ENCODE measurements around the gene HRH4. TPM values are rescaled to one million over a fixed set of nuclear protein-coding genes. Genes with fewer than 3 reads are reported as not detected.

HRH4 gene
- total RNA-seq, 1 experiment from 2014 or later = 0.15 TPM

DNA sequence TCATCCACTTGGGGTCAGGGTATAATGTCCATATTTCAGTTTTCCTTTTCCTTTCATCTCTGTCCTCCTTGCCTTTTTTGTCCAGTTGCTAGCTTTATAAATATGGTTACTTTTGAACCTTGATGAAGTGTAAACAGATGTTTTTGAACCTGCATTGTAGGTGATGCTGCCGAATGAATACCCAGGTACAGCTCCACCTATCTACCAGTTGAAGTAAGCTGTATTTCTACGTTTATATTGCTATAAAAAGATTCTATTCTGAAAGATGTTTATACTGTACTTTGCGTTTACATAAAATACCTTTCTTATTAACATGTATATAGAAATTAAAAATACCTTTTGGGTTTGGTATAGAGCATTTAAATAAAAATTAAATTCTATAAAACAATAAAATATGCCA is 31.7 kb upstream of the HRH4 start:
- Histone ChIP-seq H3K9me3 (ENCODE audit: low read depth, low read length, poor library complexity, severe bottlenecking) (no peaks in the 10 kb centered on the region), H3K4me1 (ENCODE audit: insufficient read depth, low read length, poor library complexity, severe bottlenecking) (peaks cover 9% of the 10 kb centered on the region), H3K36me3 (ENCODE audit: insufficient read depth, low read length, poor library complexity, severe bottlenecking) (peaks cover 4% of the 10 kb centered on the region), H3K4me3 (ENCODE audit: low read depth, low read length, poor library complexity, severe bottlenecking) (no peak overlapping the region), H3K27me3 (replicated peaks; ENCODE audit: insufficient read depth, low read depth, low read length, poor library complexity) (peaks cover 8% of the 10 kb centered on the region), H3K27ac (ENCODE audit: low read depth, low read length, poor library complexity, severe bottlenecking) (no peak overlapping the region)
- BruUV-seq (replicated peaks) = no TSS peak
- DNase-seq (ENCODE audit: low spot score) = no peak
- intact Hi-C loops (cut with micrococcal nuclease; ENCODE audit: unreplicated experiment) = no loop called here
- TF ChIP-seq, protein P1, sequence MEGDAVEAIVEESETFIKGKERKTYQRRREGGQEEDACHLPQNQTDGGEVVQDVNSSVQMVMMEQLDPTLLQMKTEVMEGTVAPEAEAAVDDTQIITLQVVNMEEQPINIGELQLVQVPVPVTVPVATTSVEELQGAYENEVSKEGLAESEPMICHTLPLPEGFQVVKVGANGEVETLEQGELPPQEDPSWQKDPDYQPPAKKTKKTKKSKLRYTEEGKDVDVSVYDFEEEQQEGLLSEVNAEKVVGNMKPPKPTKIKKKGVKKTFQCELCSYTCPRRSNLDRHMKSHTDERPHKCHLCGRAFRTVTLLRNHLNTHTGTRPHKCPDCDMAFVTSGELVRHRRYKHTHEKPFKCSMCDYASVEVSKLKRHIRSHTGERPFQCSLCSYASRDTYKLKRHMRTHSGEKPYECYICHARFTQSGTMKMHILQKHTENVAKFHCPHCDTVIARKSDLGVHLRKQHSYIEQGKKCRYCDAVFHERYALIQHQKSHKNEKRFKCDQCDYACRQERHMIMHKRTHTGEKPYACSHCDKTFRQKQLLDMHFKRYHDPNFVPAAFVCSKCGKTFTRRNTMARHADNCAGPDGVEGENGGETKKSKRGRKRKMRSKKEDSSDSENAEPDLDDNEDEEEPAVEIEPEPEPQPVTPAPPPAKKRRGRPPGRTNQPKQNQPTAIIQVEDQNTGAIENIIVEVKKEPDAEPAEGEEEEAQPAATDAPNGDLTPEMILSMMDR (conservative IDR thresholded peaks at IDR 0.05; ENCODE audit: low read depth, low read length) = no peak
- no peak for TF ChIP-seq EZH2 (IDR thresholded peaks at IDR 0.05; ENCODE audit: borderline replicate concordance, low read depth, low read length, poor library complexity, severe bottlenecking)
- ChIA-PET CTCF (no interaction called here), POLR2A (ENCODE audit: low non-redundant PET) (no interaction called here)

DNA sequence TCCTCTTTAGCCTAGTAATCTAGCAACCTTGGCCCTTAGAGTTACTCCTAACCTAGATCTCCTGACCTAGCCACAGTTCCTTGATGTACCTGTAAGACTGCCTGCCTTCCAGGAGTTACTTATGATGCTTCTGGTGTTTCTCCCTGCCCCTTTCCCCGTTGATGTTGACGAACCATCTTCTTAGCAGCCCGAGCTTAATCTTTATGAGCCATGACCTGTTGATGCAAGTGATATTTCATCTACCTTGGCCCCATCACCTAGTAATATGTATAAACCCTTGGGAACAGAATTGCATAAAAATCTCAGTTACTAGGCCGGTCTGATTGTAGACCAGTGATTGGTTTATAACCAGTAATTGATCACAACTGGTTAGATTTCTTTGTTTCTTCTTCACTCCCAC is 31.2 kb upstream of the HRH4 start:
- ChIA-PET CTCF (no interaction called here), POLR2A (ENCODE audit: low non-redundant PET) (no interaction called here)

DNA sequence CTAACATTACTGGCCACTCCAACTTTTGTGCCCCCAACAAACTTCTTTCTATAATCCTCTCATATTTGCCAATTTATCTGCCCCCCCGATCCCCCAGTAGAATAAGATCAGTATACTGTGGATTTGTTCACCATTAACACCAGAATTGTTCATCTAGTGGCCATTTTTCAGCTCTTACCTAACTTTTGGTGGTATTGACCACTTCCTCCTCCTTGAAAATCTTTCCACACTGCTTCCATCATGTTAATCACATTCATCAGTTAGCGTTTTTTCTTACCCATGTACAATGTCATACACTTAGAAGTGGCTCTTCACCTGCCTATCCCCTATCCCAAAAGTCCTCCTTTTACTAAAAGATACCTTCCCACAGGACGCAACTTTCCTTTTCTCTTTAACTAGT is 27.8 kb upstream of the HRH4 start:
- Histone ChIP-seq H3K36me3 (ENCODE audit: insufficient read depth, low read length, poor library complexity, severe bottlenecking) (peaks cover 8% of the 10 kb centered on the region), H3K27ac (ENCODE audit: low read depth, low read length, poor library complexity, severe bottlenecking) (no peak overlapping the region), H3K27me3 (replicated peaks; ENCODE audit: insufficient read depth, low read depth, low read length, poor library complexity) (no peaks in the 10 kb centered on the region), H3K4me1 (ENCODE audit: insufficient read depth, low read length, poor library complexity, severe bottlenecking) (peaks cover 3% of the 10 kb centered on the region), H3K4me3 (ENCODE audit: low read depth, low read length, poor library complexity, severe bottlenecking) (no peak overlapping the region), H3K9me3 (ENCODE audit: low read depth, low read length, poor library complexity, severe bottlenecking) (no peaks in the 10 kb centered on the region)
- no TSS peak for BruUV-seq (replicated peaks)
- POLR2A ChIA-PET (ENCODE audit: low non-redundant PET) = interaction anchor here (0.6 kb wide), 1 partner anchor 86 kb away, joined by 3 read pairs; no protein-coding TSS in a partner anchor
- CTCF ChIA-PET = no interaction called here
- TF ChIP-seq, protein P1 (conservative IDR thresholded peaks at IDR 0.05; ENCODE audit: low read depth, low read length) = no peak
- TF ChIP-seq EZH2 (IDR thresholded peaks at IDR 0.05; ENCODE audit: borderline replicate concordance, low read depth, low read length, poor library complexity, severe bottlenecking) = no peak
- no peak for DNase-seq (ENCODE audit: low spot score)
- intact Hi-C loops (cut with micrococcal nuclease; ENCODE audit: unreplicated experiment) = no loop called here

More for the DNA sequence above, 31.2 kb upstream of the HRH4 start:
- peaks cover 4% of the 10 kb centered on the region for H3K36me3 ChIP-seq (ENCODE audit: insufficient read depth, low read length, poor library complexity, severe bottlenecking)
- no peaks in the 10 kb centered on the region for H3K9me3 ChIP-seq (ENCODE audit: low read depth, low read length, poor library complexity, severe bottlenecking)
- H3K4me3 ChIP-seq (ENCODE audit: low read depth, low read length, poor library complexity, severe bottlenecking) = no peak overlapping the region
- peaks cover 9% of the 10 kb centered on the region for H3K4me1 ChIP-seq (ENCODE audit: insufficient read depth, low read length, poor library complexity, severe bottlenecking)
- BruUV-seq (replicated peaks) = no TSS peak
- no peak for DNase-seq (ENCODE audit: low spot score)
- intact Hi-C loops (cut with micrococcal nuclease; ENCODE audit: unreplicated experiment) = no loop called here
- TF ChIP-seq, protein P1 (conservative IDR thresholded peaks at IDR 0.05; ENCODE audit: low read depth, low read length) = no peak
- TF ChIP-seq EZH2 (IDR thresholded peaks at IDR 0.05; ENCODE audit: borderline replicate concordance, low read depth, low read length, poor library complexity, severe bottlenecking) = no peak
- H3K27ac ChIP-seq (ENCODE audit: low read depth, low read length, poor library complexity, severe bottlenecking) = no peak overlapping the region
- peaks cover 3% of the 10 kb centered on the region for H3K27me3 ChIP-seq (replicated peaks; ENCODE audit: insufficient read depth, low read depth, low read length, poor library complexity)

All from A673 (cell line).